Body of pancreas (tissue), 4 donors: ENCODE data around the gene TOM1L2. TPM values are rescaled to one million over a fixed set of nuclear protein-coding genes. Genes with fewer than 3 reads are reported as not detected.

ENCODE experiments used
- ATAC-seq: fragments of 150-250 bp; one replicate; pipeline ENCODE4 v1.9.1; 2016
- DNase-seq, 4 donors: peaks; one replicate each; pipeline ENCODE4 v3.0.0-alpha.2; 2019
- H3K27ac ChIP-seq, 4 donors: fragments of 200-600 bp; sonication (generic); 1 replicate in 3 of 4; 2 replicates in 1 of 4; pipeline versions ENCODE4 v1.5.1 to v1.6.1; 2016 to 2019; ENCODE audit warnings: mild to moderate bottlenecking in 1 of 4, mixed read lengths in 1 of 4, moderate library complexity in 1 of 4
- H3K27me3 ChIP-seq, 2 donors: fragments of 200-600 bp; sonication (generic); one replicate each; pipeline ENCODE4 v1.6.0; 2016; ENCODE audit warnings: mild to moderate bottlenecking in 1 of 2
- H3K36me3 ChIP-seq, 2 donors: fragments of 200-600 bp; sonication (generic); replicated peaks in 1 of 2; 2 replicates each; pipeline ENCODE4 v1.5.1; 2016; ENCODE audit warnings: low read depth in 2 of 2; ENCODE audit not compliant: insufficient read depth in 1 of 2
- H3K4me1 ChIP-seq: fragments of 200-600 bp; sonication (generic); one replicate; pipeline ENCODE4 v1.6.0; 2016
- H3K4me3 ChIP-seq, 2 donors: fragments of 200-600 bp; sonication (generic); 1 replicate in 1 of 2; 2 replicates in 1 of 2; pipeline ENCODE4 v1.5.1; 2016 to 2019
- H3K9me3 ChIP-seq, 3 donors: fragments of 200-600 bp; sonication (generic); 1 replicate in 2 of 3; 2 replicates in 1 of 3; pipeline ENCODE4 v1.5.1; 2016
- POLR2A ChIP-seq, 3 donors: fragments of 450-650 bp; IDR thresholded peaks; one replicate each; pipeline ENCODE4 v1.6.1; 2016; ENCODE audit warnings: antibody characterized with exemption in 3 of 3, mild to moderate bottlenecking in 2 of 3
- WGBS, 2 donors: methylation state at CpG; one replicate each; pipeline ENCODE4 v1.1.5; 2017; 5-methylcytosine and 5-hydroxymethylcytosine counted together
- intact Hi-C: fragments of 100-400 bp; cut with DNase I; formaldehyde crosslinking; loops from one replicate; pipeline ENCODE4 v1.15.1; 2023
- total RNA-seq, 2 donors: library from RNA; depleted of rRNA; stranded (reverse); fragments of >200 nt; gene quantifications; one replicate each; pipeline ENCODE4 v1.1.0, GENCODE V29; 2016
- TF ChIP-seq, protein P1 (sequence below), 7 experiments: fragments of 450-650 bp in 4 of 7; fragments of 200-600 bp in 3 of 7; sonication (generic) in 3 of 7; IDR thresholded peaks; one replicate each; pipeline ENCODE4 v1.5.1; 2016 to 2019; ENCODE audit warnings: antibody characterized with exemption in 7 of 7

The TOM1L2 gene
- total RNA-seq, 2 donors from 2014 or later = 35.9 to 55.8 TPM

DNA sequence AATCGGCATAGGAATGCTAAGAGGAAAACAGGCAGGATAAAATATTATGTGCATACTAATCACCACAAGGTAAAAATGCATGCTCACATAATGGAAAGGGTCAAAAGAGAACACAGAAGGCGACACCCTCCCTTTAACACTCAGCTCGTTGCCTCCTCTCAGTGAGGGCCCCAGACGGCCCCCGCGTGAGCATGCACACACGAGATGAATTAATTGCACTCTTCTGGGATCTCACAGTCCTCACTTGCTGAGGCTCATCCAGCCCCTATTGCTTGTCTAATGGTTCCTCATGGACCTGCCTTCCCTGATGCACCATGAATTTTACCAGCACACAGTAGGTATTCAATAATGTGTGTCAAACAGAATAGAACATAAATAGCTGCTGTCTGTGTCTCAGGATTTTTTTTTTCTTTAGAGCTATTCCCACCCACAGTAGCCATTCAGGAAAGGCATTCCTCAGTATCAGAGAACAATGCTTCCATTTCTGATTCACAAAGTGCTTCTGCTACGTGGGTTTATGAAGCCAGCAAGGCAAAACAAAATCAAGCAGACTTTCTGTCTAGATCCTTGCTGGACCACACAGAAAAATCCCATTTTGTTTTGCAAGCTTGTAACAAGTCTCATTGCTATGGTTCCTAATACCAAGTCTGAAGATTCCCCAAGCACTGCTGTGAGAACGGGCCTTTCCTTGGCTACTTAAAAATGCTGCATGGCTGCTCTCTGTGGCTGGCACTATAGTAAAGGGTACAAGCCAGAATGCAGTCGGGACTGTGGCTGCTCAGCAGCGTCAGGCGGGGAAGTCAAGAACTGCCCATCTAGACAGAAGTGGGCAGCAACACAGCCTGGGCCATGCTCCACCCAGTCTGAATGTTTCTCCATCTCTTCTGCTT lies 43.6 kb downstream of the TOM1L2 start:
- TF ChIP-seq POLR2A (IDR thresholded peaks at IDR 0.05) = no peak
- TF ChIP-seq, protein P1, sequence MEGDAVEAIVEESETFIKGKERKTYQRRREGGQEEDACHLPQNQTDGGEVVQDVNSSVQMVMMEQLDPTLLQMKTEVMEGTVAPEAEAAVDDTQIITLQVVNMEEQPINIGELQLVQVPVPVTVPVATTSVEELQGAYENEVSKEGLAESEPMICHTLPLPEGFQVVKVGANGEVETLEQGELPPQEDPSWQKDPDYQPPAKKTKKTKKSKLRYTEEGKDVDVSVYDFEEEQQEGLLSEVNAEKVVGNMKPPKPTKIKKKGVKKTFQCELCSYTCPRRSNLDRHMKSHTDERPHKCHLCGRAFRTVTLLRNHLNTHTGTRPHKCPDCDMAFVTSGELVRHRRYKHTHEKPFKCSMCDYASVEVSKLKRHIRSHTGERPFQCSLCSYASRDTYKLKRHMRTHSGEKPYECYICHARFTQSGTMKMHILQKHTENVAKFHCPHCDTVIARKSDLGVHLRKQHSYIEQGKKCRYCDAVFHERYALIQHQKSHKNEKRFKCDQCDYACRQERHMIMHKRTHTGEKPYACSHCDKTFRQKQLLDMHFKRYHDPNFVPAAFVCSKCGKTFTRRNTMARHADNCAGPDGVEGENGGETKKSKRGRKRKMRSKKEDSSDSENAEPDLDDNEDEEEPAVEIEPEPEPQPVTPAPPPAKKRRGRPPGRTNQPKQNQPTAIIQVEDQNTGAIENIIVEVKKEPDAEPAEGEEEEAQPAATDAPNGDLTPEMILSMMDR (IDR thresholded peaks at IDR 0.05) = no peak
- no peaks in the 10 kb centered on the region for H3K36me3 ChIP-seq
- H3K9me3 ChIP-seq = no peaks in the 10 kb centered on the region
- H3K4me1 ChIP-seq = peaks cover 19% of the 10 kb centered on the region
- H3K27ac ChIP-seq = peak overlapping the region in 2 of 4 donors; percentile 31 to 70
- intact Hi-C loops = no loop called here
- no peaks in the 10 kb centered on the region for H3K27me3 ChIP-seq
- no peak overlapping the region for H3K4me3 ChIP-seq
- 67 to 73% methylated on average over 11 to 12 of the region's 12 CpGs for WGBS, 2 donors
- DNase-seq (no peak), ATAC-seq (no peak)

GRCh38 chr17:17926840-17927449 lies 45.3 kb downstream of the TOM1L2 start:
- H3K27me3 ChIP-seq = no peaks in the 10 kb centered on the region
- H3K27ac ChIP-seq = peak overlapping the region; percentile 41 to 70 (median 62)
- no peaks in the 10 kb centered on the region for H3K36me3 ChIP-seq
- no peak overlapping the region for H3K4me3 ChIP-seq
- peaks cover 35% of the 10 kb centered on the region for H3K4me1 ChIP-seq
- DNase-seq (no peak), ATAC-seq (peak; percentile 37)
- no peak for TF ChIP-seq POLR2A (IDR thresholded peaks at IDR 0.05)
- TF ChIP-seq, protein P1 (IDR thresholded peaks at IDR 0.05) = no peak
- H3K9me3 ChIP-seq = no peaks in the 10 kb centered on the region
- intact Hi-C loops = no loop called here
- 17 to 19% methylated on average over 5 of the region's 5 CpGs for WGBS, 2 donors

DNA sequence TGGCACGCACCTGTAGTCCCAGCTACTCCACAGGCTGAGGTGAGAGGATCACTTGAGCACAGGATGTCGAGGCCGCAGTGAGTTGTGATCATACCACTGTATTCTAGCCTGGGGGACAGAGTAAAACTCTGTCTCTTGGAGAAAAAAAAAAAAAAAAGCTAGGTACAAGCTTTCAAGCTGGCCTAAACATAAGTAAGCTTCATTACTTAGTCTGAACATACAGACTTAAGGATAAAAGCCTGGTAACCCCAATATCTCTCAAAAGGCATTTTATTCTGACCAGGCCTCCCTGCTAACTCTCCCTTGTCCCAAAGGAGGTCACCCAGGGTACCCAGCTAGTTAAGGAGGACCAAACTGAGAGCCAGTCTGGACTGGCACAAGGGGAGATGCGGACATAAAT lies 46.2 kb downstream of the TOM1L2 start:
- no peaks in the 10 kb centered on the region for H3K27me3 ChIP-seq
- TF ChIP-seq, protein P1 (IDR thresholded peaks at IDR 0.05) = no peak
- 80 to 87% methylated on average over 4 of the region's 4 CpGs for WGBS, 2 donors
- ATAC-seq (no peak), DNase-seq (no peak)
- intact Hi-C loops = no loop called here
- H3K4me1 ChIP-seq = peaks cover 44% of the 10 kb centered on the region
- H3K27ac ChIP-seq = peak overlapping the region in 3 of 4 donors; percentile 60 to 70 (median 65)
- no peaks in the 10 kb centered on the region for H3K9me3 ChIP-seq
- no peak overlapping the region for H3K4me3 ChIP-seq
- no peaks in the 10 kb centered on the region for H3K36me3 ChIP-seq

- TF ChIP-seq, protein P1 (IDR thresholded peaks at IDR 0.05) = no peak
- TF ChIP-seq POLR2A (IDR thresholded peaks at IDR 0.05) = no peak
- ATAC-seq (no peak), DNase-seq (no peak)
- Histone ChIP-seq H3K27me3 (no peaks in the 10 kb centered on the region), H3K9me3 (no peaks in the 10 kb centered on the region), H3K27ac (no peak overlapping the region), H3K4me1 (peaks cover 48% of the 10 kb centered on the region), H3K4me3 (no peak overlapping the region), H3K36me3 (no peaks in the 10 kb centered on the region)
- intact Hi-C loops = no loop called here
These were observed 47.3 kb downstream of the TOM1L2 start for GRCh38 chr17:17924857-17925250.
